HG02852 (cell line): ENCODE data around the gene UBR2.

Experiments
- ATAC-seq: cut with Tn5 transposase; IDR thresholded peaks from one replicate; pipeline ENCODE4 v1.9.1; 2021; ENCODE audit warnings: mild to moderate bottlenecking, moderate library complexity; ENCODE audit not compliant: unreplicated experiment

The UBR2 gene

DNA sequence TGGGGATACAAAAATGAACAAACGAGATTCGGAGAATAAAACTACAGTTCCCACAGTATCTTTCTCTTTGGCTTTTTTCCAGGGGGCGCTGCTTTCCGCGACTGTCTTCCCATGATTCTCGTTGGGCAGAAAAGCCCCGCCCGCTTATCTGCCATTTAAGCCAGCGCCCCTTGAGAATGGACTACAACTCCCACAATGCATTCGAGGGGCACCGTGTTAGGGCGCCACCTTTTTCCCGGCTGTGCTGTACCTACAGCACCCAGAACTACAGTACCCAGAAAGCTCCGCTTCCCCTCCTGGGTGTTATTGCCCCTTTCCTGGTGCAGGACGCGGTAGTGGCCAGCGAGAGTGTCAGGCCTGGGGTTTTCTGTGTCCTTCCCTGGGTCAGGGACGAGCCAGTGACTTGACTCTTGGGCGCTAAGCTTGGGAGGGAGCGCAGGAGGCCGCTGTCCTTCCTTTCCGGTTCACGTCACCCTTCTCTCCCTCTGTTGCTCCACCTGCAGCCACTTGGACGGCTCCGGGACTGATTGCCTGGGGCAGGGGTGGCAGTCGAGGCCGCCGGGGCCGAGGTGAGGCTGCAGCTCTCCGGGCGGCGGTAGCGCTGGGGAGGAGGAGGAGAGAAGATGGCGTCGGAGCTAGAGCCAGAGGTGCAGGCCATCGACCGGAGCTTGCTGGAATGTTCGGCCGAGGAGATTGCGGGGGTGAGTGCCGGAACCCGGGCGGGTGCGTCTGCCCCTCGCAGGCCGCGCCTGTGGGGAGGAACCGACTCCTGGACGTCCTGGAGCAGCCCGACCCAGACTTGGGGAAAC is at the start of gene UBR2:
UBR2 (plus strand) TSS at position 333 of the 809 bp plus-strand sequence; CDS start at position 624, 291 bp downstream.
- ATAC-seq: peak; percentile 94

DNA sequence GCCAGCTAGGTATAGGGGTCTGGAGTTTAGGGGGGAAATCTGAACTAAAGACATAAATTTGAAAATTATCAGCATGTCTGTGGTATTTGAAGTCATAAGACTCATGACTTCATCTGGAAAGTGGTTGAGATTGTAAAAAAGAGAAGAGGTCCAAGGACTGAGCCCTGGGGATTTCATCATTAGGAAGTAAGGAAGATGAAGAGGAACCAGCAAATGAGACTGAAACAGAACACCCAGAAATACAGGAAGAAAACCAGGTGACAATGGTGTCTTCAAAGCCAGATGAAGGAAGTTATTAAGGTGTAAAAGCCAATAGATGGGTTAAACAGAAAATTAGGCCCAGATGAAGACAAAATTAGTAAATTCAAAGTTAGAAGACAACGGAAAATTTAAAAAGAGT is 49.1 kb upstream of the UBR2 start:
- ATAC-seq: no peak

DNA sequence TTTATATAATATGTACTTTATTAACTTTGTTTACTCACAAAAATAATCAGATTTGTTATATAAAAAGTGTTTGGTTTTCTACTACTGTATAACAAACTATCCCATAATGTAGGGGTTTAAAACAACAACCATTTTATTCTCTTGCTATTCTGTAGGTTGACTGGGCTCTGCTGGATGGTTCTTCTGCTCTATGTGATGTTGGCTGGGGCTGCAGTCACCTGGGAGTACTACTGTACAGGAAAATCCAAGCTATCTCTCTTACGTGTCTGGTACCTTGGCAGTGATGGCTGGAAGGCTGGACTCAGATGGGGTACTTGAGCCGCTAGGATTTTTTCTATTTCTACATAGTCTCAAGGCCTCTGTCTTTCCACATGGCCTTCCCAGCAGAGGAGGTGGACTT is 44.0 kb upstream of the UBR2 start:
- ATAC-seq: no peak

DNA sequence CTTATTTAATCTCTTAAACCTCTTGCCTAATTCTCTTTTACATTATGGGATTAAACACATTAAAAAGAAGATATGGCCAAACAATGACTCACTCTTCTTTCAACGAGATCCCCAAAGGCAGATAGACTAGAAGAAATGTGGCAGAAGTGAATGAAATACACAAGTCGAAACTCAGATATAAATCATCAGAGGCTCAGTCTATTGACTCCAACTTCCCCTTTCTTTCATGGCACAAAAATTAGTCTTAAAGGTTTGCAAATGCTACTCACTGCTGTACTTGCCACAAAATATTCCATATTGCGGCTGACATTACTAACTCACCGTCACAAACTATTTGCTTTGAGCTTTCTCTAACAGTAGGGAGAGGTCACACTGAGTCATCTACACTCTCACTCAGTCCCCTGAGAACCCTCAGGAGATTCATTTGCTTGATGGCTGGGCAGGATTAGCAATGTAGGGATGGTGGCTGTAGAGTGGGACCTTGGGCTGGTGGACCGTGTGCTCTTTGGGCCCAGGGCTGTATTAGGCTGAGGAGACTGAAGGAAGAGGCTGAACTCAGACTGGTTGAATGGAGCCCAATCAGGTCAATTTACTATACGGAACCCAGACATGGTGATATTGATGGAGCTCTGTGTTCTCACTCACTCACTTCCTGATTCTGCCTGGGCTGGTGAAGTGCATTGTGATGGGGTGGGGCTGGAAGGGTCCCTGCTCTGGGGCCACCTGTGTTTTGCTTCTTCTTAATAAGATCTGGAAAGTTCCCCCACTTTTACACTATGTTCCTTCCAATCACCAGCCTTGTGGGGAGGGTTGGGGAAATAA is 42.8 kb upstream of the UBR2 start:
- peak; percentile 72 for ATAC-seq

DNA sequence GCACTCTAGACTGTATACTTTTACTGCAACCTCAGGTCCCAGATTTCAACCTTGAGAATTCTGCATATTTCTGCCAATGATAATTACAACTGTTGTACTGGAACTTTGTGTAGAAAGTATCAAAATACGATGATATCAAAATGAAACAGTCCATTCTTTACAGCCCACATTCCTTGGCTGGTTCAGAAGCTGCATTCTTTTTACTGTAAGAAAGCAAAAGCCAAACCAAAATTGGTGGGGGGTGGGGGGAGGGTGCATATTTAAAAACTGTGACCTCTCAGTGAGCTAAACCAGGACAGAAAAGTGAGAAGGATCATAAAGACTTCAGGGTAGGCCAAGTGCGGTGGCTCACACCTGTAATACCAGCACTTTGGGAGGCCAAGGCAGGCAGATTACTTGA is 41.8 kb upstream of the UBR2 start:
- no peak for ATAC-seq

DNA sequence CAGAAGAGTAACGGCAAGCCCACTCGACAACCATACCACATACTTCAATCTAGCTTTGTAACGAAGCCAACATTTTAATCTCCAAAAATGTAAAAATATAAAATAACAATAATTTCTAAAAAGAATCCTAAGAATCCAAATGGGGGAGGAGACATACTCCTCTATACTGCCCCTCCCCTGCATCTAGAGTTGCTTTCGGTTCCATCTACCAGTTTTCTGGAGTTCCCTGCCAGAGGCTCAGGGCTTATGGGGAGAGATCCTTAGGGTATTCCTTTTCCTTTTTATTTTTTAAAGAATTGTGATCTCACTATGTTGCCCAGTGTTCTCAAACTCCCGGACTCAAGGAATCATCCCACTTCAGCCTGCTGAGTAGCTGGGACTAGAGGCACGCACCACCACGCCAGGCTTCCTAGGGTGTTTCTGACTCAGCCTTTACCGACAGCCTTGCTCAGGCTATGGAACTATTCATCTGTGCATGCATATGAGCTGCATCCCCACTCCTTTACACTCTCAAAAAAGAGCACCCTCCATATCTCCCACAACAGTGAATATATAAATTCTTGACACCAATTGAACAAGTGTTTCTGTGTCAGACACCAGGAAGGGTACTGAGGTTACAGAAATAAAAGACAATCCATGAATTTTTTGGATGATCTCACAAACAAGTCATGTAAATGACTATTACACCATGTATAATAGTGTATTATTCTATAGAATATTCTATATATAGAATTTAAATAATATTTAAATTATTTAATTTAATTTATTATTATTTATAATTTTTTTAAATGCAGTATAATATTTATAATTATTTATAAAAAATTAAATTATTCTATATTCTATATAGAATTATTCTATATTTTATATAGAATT is 40.7 kb upstream of the UBR2 start:
- ATAC-seq: no peak

DNA sequence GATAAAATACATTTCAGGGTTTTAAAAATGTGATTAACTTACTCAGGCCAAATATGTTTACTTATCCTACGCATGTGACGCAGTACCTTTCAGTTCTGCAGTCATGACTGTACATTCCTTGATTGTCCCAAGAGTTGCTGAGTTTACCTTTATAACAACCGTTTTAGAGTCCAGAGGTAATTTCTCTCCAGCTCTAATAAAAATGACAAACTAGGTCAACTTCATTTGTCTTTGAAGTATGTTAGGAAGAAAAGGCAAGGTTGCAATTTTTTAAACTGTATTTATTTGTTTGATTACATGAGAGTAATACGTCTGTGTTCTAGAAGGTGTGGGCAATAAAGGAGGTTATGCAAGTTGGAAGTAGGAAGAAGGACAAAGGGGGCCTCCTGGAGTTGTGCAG is 38.6 kb upstream of the UBR2 start:
- ATAC-seq: no peak

DNA sequence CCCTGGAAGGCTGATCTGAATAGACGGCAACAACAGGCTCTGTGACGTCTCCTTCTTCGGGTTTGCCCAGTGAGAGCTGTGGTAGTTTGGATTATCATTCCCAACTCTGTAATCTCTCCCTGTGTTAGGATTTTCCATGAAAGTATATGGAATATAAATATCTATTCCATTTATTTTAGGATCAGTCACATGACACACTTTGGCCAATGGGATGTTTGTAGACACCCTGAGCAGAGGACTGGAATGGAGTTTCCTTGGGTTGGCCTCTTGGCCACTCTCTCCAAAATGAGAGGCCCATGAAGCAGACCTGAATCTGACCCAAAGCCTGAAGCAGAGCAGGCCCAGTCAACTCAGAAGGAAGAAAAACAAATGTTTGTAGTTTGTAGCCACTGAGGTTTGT is 37.2 kb upstream of the UBR2 start:
- no peak for ATAC-seq

DNA sequence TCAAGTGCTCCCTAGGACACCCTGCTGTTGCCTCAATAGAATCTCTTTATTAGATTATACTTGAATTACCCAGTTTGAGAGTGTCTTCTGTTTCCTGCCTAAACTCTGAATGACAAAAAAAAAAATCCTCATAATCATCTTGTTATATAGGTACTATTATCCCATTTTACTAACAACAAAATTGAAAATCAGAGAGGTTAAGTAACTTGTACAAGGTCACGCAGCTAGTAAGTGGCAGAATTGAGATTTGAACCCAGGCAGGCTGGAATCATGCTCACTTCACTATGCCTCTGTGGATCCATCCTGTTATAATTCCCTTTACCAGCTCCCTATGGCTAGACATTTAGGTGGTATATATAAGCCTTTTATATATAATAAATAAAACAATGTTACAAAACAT is 36.6 kb upstream of the UBR2 start:
- ATAC-seq: no peak

DNA sequence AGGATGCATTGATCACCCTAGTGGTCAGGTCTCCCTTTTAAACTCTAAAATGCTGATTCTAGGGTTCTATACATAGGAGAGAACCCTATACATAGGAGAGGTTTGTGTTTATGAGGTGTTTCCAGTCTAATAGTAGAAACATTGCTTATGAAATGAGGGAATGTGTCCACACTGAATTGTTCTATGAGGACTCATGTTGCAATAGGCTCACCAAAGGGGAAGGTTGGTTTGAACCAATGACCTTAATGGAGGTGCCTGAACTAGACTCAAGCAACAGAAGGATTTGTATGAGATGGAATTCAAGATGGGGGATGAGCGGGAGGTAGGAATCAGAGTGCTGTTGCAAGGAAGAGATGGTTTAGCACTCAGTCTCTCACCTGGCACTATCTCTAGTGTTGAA is 33.5 kb upstream of the UBR2 start:
- ATAC-seq: no peak

DNA sequence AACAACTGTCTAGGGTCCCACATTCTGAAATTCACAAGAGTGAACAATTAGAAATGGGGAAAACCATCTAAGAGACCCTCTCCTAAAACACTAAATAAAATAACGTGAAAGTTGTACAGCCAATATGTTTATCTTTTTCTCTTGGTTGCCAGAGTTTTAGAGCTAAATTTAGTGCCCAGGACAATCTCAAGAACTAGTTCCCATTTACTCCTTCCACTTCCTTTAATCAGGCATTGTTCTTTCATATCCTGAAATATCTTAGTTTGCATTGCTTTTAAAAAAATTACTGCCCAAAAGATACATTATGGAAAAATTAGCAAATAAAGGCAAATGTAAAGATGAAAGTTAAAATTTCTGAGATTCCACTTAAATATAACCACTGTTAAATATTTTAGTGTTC is 33.1 kb upstream of the UBR2 start:
- no peak for ATAC-seq

DNA sequence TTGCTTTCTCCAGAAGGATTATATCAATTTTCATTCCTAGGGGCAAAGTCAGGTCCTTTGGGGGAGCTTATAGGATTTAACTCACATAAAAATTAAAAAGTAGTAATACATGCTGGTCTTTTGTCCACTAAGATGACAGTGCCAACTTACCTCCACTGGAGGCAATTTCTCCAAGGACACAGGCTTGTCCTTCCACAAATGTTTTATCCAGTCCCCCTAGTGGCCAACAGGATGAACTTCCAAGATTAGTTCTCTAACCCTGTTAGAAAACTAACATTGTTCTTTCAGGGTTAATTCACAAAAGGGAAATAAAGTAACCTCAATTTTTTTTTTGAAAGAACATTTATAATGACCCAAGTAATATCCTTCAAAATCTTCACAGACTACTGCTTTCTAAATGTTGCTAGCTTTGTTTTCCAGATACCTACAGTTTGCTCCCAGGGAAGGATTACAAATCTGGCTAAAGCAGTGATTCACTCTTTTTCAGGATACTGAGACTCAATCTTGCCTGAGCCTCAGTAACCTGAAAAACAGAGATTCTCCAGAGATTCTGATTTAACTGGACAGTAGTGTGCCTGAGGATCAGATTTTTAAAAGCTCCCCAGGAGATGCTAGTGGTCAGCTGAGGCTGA is 31.7 kb upstream of the UBR2 start:
- no peak for ATAC-seq

DNA sequence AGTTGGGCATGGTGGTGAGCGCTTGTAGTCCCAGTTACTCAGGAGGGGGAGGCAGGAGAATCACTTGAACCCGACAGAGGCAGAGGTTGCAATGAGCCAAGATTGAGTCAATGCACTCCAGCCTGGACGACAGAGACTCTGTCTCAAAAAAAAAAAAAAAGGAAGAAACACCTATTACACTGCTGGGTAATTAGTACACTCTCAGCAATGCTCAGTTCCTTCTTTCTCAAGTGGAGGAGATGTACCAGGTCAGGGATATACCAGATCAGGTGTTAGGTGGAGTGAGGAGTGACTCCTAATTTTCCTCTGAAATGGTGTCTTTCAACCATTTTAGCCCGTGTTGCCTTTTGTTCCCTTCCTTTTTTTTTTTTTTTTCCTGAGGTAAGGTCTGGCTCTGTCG is 30.0 kb upstream of the UBR2 start:
- no peak for ATAC-seq

DNA sequence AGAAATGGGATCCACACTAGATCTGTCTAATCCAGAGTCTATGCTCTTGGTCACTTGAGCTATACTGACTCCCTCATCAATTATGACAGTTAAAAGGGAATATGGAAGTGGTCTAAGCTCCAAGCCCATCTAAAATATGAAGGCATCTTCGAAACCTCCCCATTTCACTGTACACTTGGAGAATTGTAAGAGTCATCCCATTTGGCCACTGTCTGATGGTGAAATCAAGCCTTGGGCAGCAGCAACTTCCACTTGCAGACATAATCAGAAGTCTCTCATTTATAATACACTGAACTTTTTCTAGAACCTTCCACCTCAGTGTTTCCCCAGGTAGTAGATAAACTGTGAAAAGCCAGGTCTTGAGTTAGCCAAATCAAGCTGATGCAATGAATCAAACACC is 26.3 kb upstream of the UBR2 start:
- ATAC-seq: no peak

DNA sequence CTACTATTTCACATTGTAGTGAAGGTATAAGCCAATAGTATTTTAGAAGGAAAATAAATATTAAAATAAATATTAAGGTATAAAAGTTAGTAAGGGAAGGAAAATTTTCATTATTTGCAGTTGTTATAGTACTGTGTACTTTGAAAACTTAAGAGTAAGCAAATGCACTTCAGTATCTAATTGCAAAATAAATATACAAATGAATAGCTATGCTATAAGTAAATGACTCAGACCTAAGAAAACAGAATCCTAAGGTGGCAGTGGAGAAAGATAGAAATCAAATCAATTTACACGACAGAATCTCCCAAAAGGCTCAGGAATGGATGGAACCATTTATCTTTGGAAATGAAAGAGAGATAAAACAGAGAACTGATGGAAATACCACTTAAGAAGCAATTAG is 24.7 kb upstream of the UBR2 start:
- ATAC-seq: no peak

DNA sequence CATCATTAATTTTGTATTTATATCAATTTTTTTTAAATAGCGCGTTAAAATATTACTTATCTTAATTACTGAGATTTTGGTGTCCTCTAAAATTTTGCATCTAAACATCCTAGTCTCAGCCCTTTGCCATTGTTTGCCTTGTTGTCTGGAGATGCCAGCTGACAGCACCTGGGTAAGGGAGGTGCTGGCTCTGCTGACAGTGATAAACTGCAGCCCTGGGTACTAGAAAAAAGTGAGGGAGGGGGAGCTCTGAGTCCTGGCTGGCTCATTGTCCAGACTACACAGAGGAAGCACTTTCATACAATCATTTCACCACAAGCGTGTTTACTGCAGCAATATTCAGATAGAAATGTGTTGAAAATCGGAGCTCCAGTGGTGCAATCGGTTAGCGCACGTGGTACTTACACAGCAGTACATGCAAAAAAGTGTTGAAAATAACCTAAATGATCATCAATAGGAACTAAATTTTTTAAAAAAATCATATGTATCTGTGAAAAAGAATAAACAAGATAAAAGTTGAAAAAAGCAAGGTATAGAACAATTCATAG is 18.5 kb upstream of the UBR2 start:
- ATAC-seq: no peak

DNA sequence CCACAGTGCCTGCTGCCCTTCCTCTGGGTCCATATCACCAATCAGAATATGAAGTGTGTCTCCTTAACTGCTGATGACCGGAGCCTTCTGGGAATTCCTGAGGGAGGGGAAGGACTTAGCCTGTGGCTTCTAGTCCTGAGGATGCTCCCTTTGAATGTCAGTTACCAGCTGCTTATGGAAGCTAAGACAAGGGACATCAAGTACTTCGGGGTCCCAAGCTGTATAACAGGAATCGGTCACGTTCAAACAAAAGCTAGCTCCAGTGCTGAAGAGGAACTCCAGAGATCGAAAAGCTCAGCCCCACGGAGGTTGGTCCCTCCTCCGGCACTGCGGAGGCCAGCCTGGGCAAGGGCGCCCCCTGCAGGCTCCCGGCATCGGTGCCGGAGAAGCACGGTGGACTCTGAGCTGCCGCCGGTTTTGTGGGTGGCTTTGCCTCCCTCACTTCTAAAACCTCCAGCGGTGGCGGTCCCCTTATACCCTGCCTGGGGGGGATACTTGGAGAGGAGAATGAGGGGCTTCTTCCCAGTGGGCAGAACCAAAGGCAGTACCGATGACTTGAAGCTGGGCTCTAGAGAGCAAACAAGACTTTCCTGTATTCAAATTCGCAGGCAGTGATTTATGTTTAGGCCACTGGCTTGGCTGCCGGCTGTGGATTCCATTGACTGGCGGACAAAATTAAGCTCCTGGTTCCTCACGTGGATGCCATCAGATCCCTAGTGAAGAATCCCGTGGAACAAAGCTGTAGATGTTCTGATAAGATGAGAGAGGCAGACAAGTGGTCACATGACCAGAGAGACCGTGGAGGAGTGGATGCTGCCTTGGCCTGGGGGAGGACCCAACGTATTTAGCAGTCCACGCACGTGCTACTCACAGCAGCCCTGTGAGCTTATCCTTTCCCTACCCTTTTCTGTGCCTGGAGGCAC is 16.2 kb upstream of the UBR2 start:
- ATAC-seq: peak; percentile 68

DNA sequence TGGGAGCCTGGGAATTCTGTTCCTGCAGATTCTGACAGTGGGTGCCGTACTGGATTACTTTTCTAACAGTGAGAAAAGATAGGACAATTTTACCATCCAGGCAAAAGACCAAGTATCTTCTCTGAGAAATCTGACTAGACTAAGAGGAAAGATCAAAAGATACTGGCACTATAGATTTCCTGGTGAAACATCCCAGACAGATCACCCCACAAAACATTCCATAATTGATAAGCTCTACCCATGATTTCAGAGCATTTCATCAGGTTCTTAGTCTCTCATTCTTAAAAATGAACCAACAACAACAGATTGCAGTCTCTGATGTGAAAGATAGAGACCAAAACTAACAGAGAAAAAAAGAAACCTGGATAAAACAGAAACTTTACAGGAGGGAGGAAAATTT is 13.6 kb upstream of the UBR2 start:
- no peak for ATAC-seq

DNA sequence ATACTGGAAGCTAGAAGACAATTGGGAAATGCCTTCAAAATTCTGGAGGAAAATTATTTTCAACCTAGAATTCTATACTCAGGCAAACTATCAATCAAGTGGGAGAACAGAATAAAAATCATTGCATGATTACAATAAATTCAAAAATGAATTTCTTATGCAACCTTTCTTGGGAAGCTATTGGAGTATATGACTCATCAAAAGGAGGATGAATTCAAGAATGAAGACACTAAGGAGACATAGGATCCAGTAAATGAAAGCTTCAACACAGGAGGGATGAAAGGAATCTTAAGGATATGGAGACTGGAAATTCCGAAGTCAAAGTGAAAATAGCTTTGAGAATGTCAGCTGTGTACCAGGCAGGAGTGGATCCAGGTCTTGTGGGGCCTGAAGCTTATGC is 12.6 kb upstream of the UBR2 start:
- ATAC-seq: no peak

DNA sequence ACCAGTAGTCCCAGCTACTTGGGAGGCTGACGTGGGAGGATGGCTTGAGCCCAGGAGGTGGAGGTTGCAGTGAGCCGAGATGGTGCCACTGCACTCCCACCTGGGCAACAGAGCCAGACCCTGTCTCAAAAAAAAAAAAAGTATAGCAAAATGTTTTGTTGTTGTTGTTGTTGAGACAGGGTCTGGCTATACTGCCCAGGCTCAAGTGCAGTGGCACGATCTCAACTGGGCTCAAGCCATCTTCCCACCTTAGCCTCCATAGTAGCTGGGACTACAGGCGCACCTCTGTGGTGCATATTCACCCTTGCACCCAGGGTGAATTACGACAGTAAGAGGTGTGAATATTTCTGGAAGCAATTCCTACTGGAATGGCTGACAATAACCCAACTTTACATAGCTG is 11.4 kb upstream of the UBR2 start:
- ATAC-seq: no peak
